HEK293 (cell line): ENCODE data around the gene MCTS1.

ENCODE experiments used
- CTCF ChIA-PET: fragments of 350-600 bp; formaldehyde crosslinking; extraction: SDS; loops from one replicate; lab custom pipeline; 2021; ENCODE audit warnings: antibody characterized with exemption; lab: Yijun Ruan, JAX
- POLR2A ChIA-PET: fragments of 300-600 bp; formaldehyde crosslinking; extraction: SDS; loops from one replicate; lab custom pipeline; 2020; ENCODE audit warnings: antibody characterized with exemption, inconsistent platforms; lab: Yijun Ruan, JAX
- H3K27ac ChIP-seq: fragments of 200-500 bp; sonication (Bioruptor generic); 2 replicates; pipeline ENCODE4 v1.5.1; 2014; ENCODE audit warnings: low read depth, low read length, control low read depth, inconsistent platforms; ENCODE audit errors: extremely low read depth
- H3K36me3 ChIP-seq, 2 experiments: fragments of 200-500 bp in 1 of 2; sonication (Bioruptor generic) in 1 of 2; 1 replicate in 1 of 2; 2 replicates in 1 of 2; pipeline ENCODE4 v1.5.1; 2014 to 2017; ENCODE audit warnings: inconsistent platforms in 2 of 2, low read length in 2 of 2; ENCODE audit not compliant: control insufficient read depth in 2 of 2, insufficient read depth in 1 of 2
- H3K4me1 ChIP-seq: fragments of 200-500 bp; sonication (Bioruptor generic); 2 replicates; pipeline ENCODE4 v1.5.1; 2014; ENCODE audit warnings: mild to moderate bottlenecking, low read length, inconsistent platforms; ENCODE audit not compliant: control insufficient read depth, insufficient read depth
- H3K4me3 ChIP-seq: 2 replicates; pipeline ENCODE4 v1.5.1; 2011; ENCODE audit warnings: low read depth, mild to moderate bottlenecking, control low read depth, low read length, moderate library complexity
- H3K9me3 ChIP-seq: fragments of 200-500 bp; sonication (Bioruptor generic); 2 replicates; pipeline ENCODE4 v1.5.1; 2014; ENCODE audit warnings: low read depth, low read length, inconsistent platforms; ENCODE audit not compliant: control insufficient read depth, insufficient read depth
- ELK4 ChIP-seq: IDR thresholded peaks from 2 replicates; pipeline ENCODE4 v1.6.1; 2011; ENCODE audit warnings: mild to moderate bottlenecking, low read depth, low read length, borderline replicate concordance
- GLI4 ChIP-seq: fragments of 450-650 bp; formaldehyde crosslinking; IDR thresholded peaks from 2 replicates; pipeline ENCODE4 v1.5.1; 2016; ENCODE audit warnings: missing biosample characterization, missing genetic modification characterization
- MYNN ChIP-seq: fragments of 450-650 bp; formaldehyde crosslinking; IDR thresholded peaks from 2 replicates; pipeline ENCODE4 v1.5.1; 2016; ENCODE audit warnings: missing biosample characterization, missing genetic modification characterization, borderline replicate concordance
- SETDB1 ChIP-seq: IDR thresholded peaks from one replicate; pipeline ENCODE4 v1.6.1; 2017; ENCODE audit warnings: mild to moderate bottlenecking, low read length, moderate library complexity, mixed read lengths; ENCODE audit not compliant: insufficient read length
- SP3 ChIP-seq: fragments of 450-650 bp; formaldehyde crosslinking; IDR thresholded peaks from 2 replicates; pipeline ENCODE4 v1.5.1; 2016; ENCODE audit warnings: missing biosample characterization, missing genetic modification characterization
- SP7 ChIP-seq: fragments of 450-650 bp; formaldehyde crosslinking; IDR thresholded peaks from 2 replicates; pipeline ENCODE4 v1.5.1; 2016; ENCODE audit warnings: missing biosample characterization, missing genetic modification characterization
- ZBTB1 ChIP-seq: fragments of 450-650 bp; formaldehyde crosslinking; IDR thresholded peaks from 2 replicates; pipeline ENCODE4 v1.5.1; 2016; ENCODE audit warnings: missing biosample characterization, missing genetic modification characterization
- ZBTB21 ChIP-seq: fragments of 450-650 bp; formaldehyde crosslinking; IDR thresholded peaks from 2 replicates; pipeline ENCODE4 v1.5.1; 2017; ENCODE audit warnings: missing biosample characterization, missing genetic modification characterization
- ZBTB8A ChIP-seq: fragments of 450-650 bp; formaldehyde crosslinking; IDR thresholded peaks from 2 replicates; pipeline ENCODE4 v1.5.1; 2016; ENCODE audit warnings: missing biosample characterization, missing genetic modification characterization
- ZNF112 ChIP-seq: fragments of 450-650 bp; formaldehyde crosslinking; IDR thresholded peaks from 2 replicates; pipeline ENCODE4 v1.5.0; 2017; ENCODE audit warnings: missing biosample characterization, missing genetic modification characterization
- ZNF16 ChIP-seq: fragments of 450-650 bp; formaldehyde crosslinking; IDR thresholded peaks from 2 replicates; pipeline ENCODE4 v1.5.1; 2016; ENCODE audit warnings: low read depth, missing biosample characterization, missing genetic modification characterization
- ZNF184 ChIP-seq: fragments of 450-650 bp; IDR thresholded peaks from 2 replicates; pipeline ENCODE4 v1.5.1; 2018; ENCODE audit warnings: missing biosample characterization, mild to moderate bottlenecking, missing genetic modification characterization
- ZNF2 ChIP-seq: fragments of 450-650 bp; formaldehyde crosslinking; IDR thresholded peaks from 2 replicates; pipeline ENCODE4 v1.5.1; 2016; ENCODE audit warnings: missing biosample characterization, missing genetic modification characterization
- ZNF239 ChIP-seq: fragments of 450-650 bp; formaldehyde crosslinking; IDR thresholded peaks from 2 replicates; pipeline ENCODE4 v1.5.1; 2016; ENCODE audit warnings: missing biosample characterization, missing genetic modification characterization
- ZNF514 ChIP-seq: fragments of 450-650 bp; formaldehyde crosslinking; IDR thresholded peaks from 2 replicates; pipeline ENCODE4 v1.5.1; 2016; ENCODE audit warnings: missing biosample characterization, missing genetic modification characterization
- ZNF521 ChIP-seq: fragments of 450-650 bp; formaldehyde crosslinking; IDR thresholded peaks from 2 replicates; pipeline ENCODE4 v1.5.1; 2017; ENCODE audit warnings: missing biosample characterization, mild to moderate bottlenecking, missing genetic modification characterization
- ZNF529 ChIP-seq: fragments of 450-650 bp; formaldehyde crosslinking; IDR thresholded peaks from 2 replicates; pipeline ENCODE4 v1.5.1; 2017; ENCODE audit warnings: missing genetic modification characterization, missing biosample characterization; ENCODE audit not compliant: insufficient replicate concordance
- ZNF548 ChIP-seq: fragments of 450-650 bp; formaldehyde crosslinking; IDR thresholded peaks from 2 replicates; pipeline ENCODE4 v1.5.1; 2016; ENCODE audit warnings: missing biosample characterization, missing genetic modification characterization
- ZNF549 ChIP-seq: fragments of 450-650 bp; IDR thresholded peaks from 2 replicates; pipeline ENCODE4 v1.5.1; 2018; ENCODE audit warnings: missing biosample characterization, missing genetic modification characterization, mild to moderate bottlenecking, inconsistent platforms, moderate library complexity
- ZNF610 ChIP-seq: fragments of 450-650 bp; formaldehyde crosslinking; IDR thresholded peaks from 2 replicates; pipeline ENCODE4 v1.5.1; 2016; ENCODE audit warnings: missing biosample characterization, missing genetic modification characterization, borderline replicate concordance
- TF ChIP-seq, protein P1 (sequence below): fragments of 450-650 bp; formaldehyde crosslinking; IDR thresholded peaks from 2 replicates; pipeline ENCODE4 v1.5.1; 2017; ENCODE audit warnings: missing biosample characterization, missing genetic modification characterization
- TF ChIP-seq, protein P2 (sequence below): fragments of 450-650 bp; formaldehyde crosslinking; IDR thresholded peaks from 2 replicates; pipeline ENCODE4 v1.5.1; 2016; ENCODE audit warnings: missing biosample characterization, missing genetic modification characterization
- TF ChIP-seq, protein P3 (sequence below): fragments of 450-650 bp; formaldehyde crosslinking; IDR thresholded peaks from 2 replicates; pipeline ENCODE4 v1.5.1; 2017; ENCODE audit warnings: missing biosample characterization, missing genetic modification characterization

MCTS1 gene

GRCh38 chrX:120568035-120568434 is 35.9 kb upstream of the MCTS1 start:
- H3K27ac ChIP-seq: no peak overlapping the region
- ChIA-PET CTCF (interaction anchor here (0.6 kb wide), 1 partner anchor 1067 kb away, joined by 3 read pairs; no protein-coding TSS in a partner anchor), POLR2A (interaction anchor here (0.7 kb wide), 1 partner anchor 46 kb away, joined by 4 read pairs; no protein-coding TSS in a partner anchor)
- no peak overlapping the region for H3K4me3 ChIP-seq
- H3K36me3 ChIP-seq: no peaks in the 10 kb centered on the region
- no peaks in the 10 kb centered on the region for H3K9me3 ChIP-seq
- no peaks in the 10 kb centered on the region for H3K4me1 ChIP-seq
- TF ChIP-seq ZBTB1 (tag by site-specific recombination) (no peak), ZBTB21 (tag by site-specific recombination) (no peak), ZNF610 (tag by site-specific recombination) (no peak), ZNF514 (tag by site-specific recombination) (no peak), ZNF548 (tag by site-specific recombination) (no peak), MYNN (tag by site-specific recombination) (no peak), SP7 (no peak), GLI4 (no peak), ZNF529 (tag by site-specific recombination) (no peak), ZNF239 (tag by site-specific recombination) (no peak), ZNF549 (tag by site-specific recombination) (no peak), ZNF112 (no peak), ZNF184 (tag by site-specific recombination) (no peak), ELK4 (no peak), SP3 (tag by site-specific recombination) (no peak), ZNF521 (tag by site-specific recombination) (no peak), ZNF16 (tag by site-specific recombination) (no peak)
- TF ChIP-seq, protein P1, sequence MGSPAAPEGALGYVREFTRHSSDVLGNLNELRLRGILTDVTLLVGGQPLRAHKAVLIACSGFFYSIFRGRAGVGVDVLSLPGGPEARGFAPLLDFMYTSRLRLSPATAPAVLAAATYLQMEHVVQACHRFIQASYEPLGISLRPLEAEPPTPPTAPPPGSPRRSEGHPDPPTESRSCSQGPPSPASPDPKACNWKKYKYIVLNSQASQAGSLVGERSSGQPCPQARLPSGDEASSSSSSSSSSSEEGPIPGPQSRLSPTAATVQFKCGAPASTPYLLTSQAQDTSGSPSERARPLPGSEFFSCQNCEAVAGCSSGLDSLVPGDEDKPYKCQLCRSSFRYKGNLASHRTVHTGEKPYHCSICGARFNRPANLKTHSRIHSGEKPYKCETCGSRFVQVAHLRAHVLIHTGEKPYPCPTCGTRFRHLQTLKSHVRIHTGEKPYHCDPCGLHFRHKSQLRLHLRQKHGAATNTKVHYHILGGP (tag by site-specific recombination): no peak
- TF ChIP-seq, protein P2, sequence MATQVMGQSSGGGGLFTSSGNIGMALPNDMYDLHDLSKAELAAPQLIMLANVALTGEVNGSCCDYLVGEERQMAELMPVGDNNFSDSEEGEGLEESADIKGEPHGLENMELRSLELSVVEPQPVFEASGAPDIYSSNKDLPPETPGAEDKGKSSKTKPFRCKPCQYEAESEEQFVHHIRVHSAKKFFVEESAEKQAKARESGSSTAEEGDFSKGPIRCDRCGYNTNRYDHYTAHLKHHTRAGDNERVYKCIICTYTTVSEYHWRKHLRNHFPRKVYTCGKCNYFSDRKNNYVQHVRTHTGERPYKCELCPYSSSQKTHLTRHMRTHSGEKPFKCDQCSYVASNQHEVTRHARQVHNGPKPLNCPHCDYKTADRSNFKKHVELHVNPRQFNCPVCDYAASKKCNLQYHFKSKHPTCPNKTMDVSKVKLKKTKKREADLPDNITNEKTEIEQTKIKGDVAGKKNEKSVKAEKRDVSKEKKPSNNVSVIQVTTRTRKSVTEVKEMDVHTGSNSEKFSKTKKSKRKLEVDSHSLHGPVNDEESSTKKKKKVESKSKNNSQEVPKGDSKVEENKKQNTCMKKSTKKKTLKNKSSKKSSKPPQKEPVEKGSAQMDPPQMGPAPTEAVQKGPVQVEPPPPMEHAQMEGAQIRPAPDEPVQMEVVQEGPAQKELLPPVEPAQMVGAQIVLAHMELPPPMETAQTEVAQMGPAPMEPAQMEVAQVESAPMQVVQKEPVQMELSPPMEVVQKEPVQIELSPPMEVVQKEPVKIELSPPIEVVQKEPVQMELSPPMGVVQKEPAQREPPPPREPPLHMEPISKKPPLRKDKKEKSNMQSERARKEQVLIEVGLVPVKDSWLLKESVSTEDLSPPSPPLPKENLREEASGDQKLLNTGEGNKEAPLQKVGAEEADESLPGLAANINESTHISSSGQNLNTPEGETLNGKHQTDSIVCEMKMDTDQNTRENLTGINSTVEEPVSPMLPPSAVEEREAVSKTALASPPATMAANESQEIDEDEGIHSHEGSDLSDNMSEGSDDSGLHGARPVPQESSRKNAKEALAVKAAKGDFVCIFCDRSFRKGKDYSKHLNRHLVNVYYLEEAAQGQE: no peak

- H3K4me1 ChIP-seq: no peaks in the 10 kb centered on the region
- no peak overlapping the region for H3K4me3 ChIP-seq
- TF ChIP-seq, protein P3, sequence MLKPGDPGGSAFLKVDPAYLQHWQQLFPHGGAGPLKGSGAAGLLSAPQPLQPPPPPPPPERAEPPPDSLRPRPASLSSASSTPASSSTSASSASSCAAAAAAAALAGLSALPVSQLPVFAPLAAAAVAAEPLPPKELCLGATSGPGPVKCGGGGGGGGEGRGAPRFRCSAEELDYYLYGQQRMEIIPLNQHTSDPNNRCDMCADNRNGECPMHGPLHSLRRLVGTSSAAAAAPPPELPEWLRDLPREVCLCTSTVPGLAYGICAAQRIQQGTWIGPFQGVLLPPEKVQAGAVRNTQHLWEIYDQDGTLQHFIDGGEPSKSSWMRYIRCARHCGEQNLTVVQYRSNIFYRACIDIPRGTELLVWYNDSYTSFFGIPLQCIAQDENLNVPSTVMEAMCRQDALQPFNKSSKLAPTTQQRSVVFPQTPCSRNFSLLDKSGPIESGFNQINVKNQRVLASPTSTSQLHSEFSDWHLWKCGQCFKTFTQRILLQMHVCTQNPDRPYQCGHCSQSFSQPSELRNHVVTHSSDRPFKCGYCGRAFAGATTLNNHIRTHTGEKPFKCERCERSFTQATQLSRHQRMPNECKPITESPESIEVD: no peak
- TF ChIP-seq ZNF2 (no peak), ZBTB8A (no peak), SETDB1 (no peak)
- CTCF ChIA-PET: no interaction called here
- no peaks in the 10 kb centered on the region for H3K36me3 ChIP-seq
- H3K27ac ChIP-seq: no peak overlapping the region
- POLR2A ChIA-PET: no interaction called here
- H3K9me3 ChIP-seq: no peaks in the 10 kb centered on the region
Measured at GRCh38 chrX:120568609-120569008, 35.3 kb upstream of the MCTS1 start.
